Measurements from ENCODE around the gene KLRF1. TPM values are rescaled to one million over a fixed set of nuclear protein-coding genes. Genes with fewer than 3 reads are reported as not detected.

KLRF1 gene
- total RNA-seq, 1 experiment from 2014 or later: not detected

DNA sequence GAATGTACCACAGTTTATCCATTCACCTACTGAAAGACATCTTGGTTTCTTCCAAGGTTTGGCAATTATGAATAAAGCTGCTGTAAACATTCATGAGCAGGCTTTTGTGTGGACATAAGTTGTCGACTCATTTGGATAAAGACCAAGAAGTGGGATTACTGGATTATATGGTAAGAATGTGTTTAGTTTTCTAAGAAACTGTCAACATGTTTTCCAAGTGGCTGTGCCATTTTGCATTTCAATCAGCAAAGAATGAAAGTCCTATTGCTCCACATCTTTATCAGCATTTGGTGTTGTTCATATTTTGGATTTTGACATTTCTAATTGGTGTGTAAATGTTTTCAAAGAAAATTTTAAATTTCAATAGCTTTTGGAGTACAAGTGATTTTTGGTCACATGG is 27.3 kb upstream of the KLRF1 start:
- no peak overlapping the region for H3K4me3 ChIP-seq (ENCODE audit: low read length)
- no peak overlapping the region for H3K9ac ChIP-seq (ENCODE audit: low read length)
- no peaks in the 10 kb centered on the region for H3K9me2 ChIP-seq (replicated peaks; ENCODE audit: low read length)
- intact Hi-C loops (cut with micrococcal nuclease): no loop called here
- H3K27me3 ChIP-seq (ENCODE audit: low read length): peaks cover 5% of the 10 kb centered on the region; the same call in 1 of the 2 replicates
- no peaks in the 10 kb centered on the region for H3K79me2 ChIP-seq (ENCODE audit: low read length)
- H3K27ac ChIP-seq (ENCODE audit: low read length): no peak overlapping the region
- H3K36me3 ChIP-seq (ENCODE audit: low read depth, low read length): no peaks in the 10 kb centered on the region
- TF ChIP-seq, protein P1, sequence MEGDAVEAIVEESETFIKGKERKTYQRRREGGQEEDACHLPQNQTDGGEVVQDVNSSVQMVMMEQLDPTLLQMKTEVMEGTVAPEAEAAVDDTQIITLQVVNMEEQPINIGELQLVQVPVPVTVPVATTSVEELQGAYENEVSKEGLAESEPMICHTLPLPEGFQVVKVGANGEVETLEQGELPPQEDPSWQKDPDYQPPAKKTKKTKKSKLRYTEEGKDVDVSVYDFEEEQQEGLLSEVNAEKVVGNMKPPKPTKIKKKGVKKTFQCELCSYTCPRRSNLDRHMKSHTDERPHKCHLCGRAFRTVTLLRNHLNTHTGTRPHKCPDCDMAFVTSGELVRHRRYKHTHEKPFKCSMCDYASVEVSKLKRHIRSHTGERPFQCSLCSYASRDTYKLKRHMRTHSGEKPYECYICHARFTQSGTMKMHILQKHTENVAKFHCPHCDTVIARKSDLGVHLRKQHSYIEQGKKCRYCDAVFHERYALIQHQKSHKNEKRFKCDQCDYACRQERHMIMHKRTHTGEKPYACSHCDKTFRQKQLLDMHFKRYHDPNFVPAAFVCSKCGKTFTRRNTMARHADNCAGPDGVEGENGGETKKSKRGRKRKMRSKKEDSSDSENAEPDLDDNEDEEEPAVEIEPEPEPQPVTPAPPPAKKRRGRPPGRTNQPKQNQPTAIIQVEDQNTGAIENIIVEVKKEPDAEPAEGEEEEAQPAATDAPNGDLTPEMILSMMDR (conservative IDR thresholded peaks at IDR 0.05; ENCODE audit: low read depth, low read length): no peak
- no peak for TF ChIP-seq EZH2 (IDR thresholded peaks at IDR 0.05; ENCODE audit: low read length, unreplicated experiment)
- no peak for TF ChIP-seq EZH2phosphoT487 (IDR thresholded peaks at IDR 0.05; ENCODE audit: borderline replicate concordance, low read length)
- DNase-seq: no peak
- peaks cover 12% of the 10 kb centered on the region for H3K4me1 ChIP-seq (ENCODE audit: insufficient read depth, low read length)
- H3K9me3 ChIP-seq (ENCODE audit: low read length): no peaks in the 10 kb centered on the region
- H3K4me2 ChIP-seq (ENCODE audit: low read length): no peak overlapping the region
- H3F3A ChIP-seq (ENCODE audit: low read length, unreplicated experiment): no peaks in the 10 kb centered on the region
- no peaks in the 10 kb centered on the region for H4K20me1 ChIP-seq (ENCODE audit: low read length)
- no peak for ATAC-seq
- no TSS peak for BruUV-seq (replicated peaks)
- ChIA-PET POLR2A (ENCODE audit: unreplicated experiment) (no interaction called here), CTCF (interaction anchor here (0.6 to 1.2 kb wide), 2 partner anchors 49 to 329 kb away, joined by 3 to 6 read pairs; no protein-coding TSS in a partner anchor)
- H2AFZ ChIP-seq (ENCODE audit: low read length): no peak overlapping the region

DNA sequence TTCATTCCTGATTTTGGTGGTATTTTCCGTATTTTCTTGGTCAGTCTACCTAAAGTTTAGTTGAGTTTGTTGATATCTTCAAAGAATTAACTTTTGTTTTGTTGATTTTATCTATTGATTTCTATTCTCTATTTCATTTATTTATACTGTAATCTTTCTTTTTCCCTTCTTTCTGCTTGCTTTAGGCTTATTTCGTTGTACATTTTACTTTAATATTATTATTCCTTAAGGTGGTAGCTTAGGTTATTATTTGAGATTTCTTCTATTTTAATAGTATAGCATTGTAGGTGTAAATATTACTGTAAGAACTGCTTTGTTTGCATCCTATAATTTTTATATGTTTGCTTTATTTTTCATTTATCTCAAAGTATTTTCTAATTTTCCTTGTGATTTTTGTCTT is 21.4 kb upstream of the KLRF1 start:
- Histone ChIP-seq H3F3A (ENCODE audit: low read length, unreplicated experiment) (no peaks in the 10 kb centered on the region), H3K79me2 (ENCODE audit: low read length) (no peaks in the 10 kb centered on the region), H3K9me3 (ENCODE audit: low read length) (no peaks in the 10 kb centered on the region), H3K27me3 (ENCODE audit: low read length) (peaks cover 35% of the 10 kb centered on the region), H2AFZ (ENCODE audit: low read length) (no peak overlapping the region), H3K9me2 (replicated peaks; ENCODE audit: low read length) (no peaks in the 10 kb centered on the region), H3K4me3 (ENCODE audit: low read length) (no peak overlapping the region), H3K36me3 (ENCODE audit: low read depth, low read length) (no peaks in the 10 kb centered on the region), H4K20me1 (ENCODE audit: low read length) (no peaks in the 10 kb centered on the region), H3K4me1 (ENCODE audit: insufficient read depth, low read length) (no peaks in the 10 kb centered on the region), H3K9ac (ENCODE audit: low read length) (no peak overlapping the region), H3K4me2 (ENCODE audit: low read length) (no peak overlapping the region), H3K27ac (ENCODE audit: low read length) (no peak overlapping the region)
- ChIA-PET POLR2A (ENCODE audit: unreplicated experiment) (no interaction called here), CTCF (no interaction called here)
- intact Hi-C loops (cut with micrococcal nuclease): no loop called here
- DNase-seq: no peak
- TF ChIP-seq EZH2 (IDR thresholded peaks at IDR 0.05; ENCODE audit: low read length, unreplicated experiment) (no peak), EZH2phosphoT487 (IDR thresholded peaks at IDR 0.05; ENCODE audit: borderline replicate concordance, low read length) (no peak)
- TF ChIP-seq, protein P1 (conservative IDR thresholded peaks at IDR 0.05; ENCODE audit: low read depth, low read length): no peak
- no TSS peak for BruUV-seq (replicated peaks)
- no peak for ATAC-seq

DNA sequence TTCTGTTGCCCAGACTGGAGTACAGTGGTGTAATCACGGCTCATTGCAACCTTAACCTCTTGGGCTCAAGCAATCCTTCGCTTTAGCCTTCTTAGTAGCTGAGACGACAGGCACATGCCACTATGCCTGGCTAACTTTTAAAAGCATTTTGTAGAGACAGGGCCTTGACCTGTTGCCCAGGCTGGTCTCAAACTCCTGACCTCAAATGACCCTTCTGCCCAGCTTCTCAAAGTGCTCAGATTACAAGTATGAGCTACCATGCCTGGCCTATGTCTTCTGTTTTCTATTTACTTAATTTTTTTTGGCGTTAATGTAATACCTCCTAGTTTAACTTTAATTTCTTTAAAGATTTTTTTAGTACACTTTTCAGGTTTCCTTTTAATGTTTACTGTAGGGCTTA is 20.6 kb upstream of the KLRF1 start:
- no peaks in the 10 kb centered on the region for H3K9me2 ChIP-seq (replicated peaks; ENCODE audit: low read length)
- H3K4me3 ChIP-seq (ENCODE audit: low read length): no peak overlapping the region
- ATAC-seq (no peak), DNase-seq (no peak)
- H3F3A ChIP-seq (ENCODE audit: low read length, unreplicated experiment): no peaks in the 10 kb centered on the region
- no peaks in the 10 kb centered on the region for H4K20me1 ChIP-seq (ENCODE audit: low read length)
- no peaks in the 10 kb centered on the region for H3K9me3 ChIP-seq (ENCODE audit: low read length)
- H3K9ac ChIP-seq (ENCODE audit: low read length): no peak overlapping the region
- H3K4me2 ChIP-seq (ENCODE audit: low read length): no peak overlapping the region
- BruUV-seq (replicated peaks): no TSS peak
- no peaks in the 10 kb centered on the region for H3K4me1 ChIP-seq (ENCODE audit: insufficient read depth, low read length)
- ChIA-PET CTCF (no interaction called here), POLR2A (ENCODE audit: unreplicated experiment) (no interaction called here)
- TF ChIP-seq EZH2phosphoT487 (IDR thresholded peaks at IDR 0.05; ENCODE audit: borderline replicate concordance, low read length) (no peak), EZH2 (IDR thresholded peaks at IDR 0.05; ENCODE audit: low read length, unreplicated experiment) (no peak)
- H3K27ac ChIP-seq (ENCODE audit: low read length): no peak overlapping the region
- no peaks in the 10 kb centered on the region for H3K36me3 ChIP-seq (ENCODE audit: low read depth, low read length)
- no peaks in the 10 kb centered on the region for H3K79me2 ChIP-seq (ENCODE audit: low read length)
- intact Hi-C loops (cut with micrococcal nuclease): no loop called here
- H2AFZ ChIP-seq (ENCODE audit: low read length): no peak overlapping the region
- H3K27me3 ChIP-seq (ENCODE audit: low read length): peaks cover 40% of the 10 kb centered on the region

Measured in PC-3 (cell line).